ENCODE results near the gene SEC23IP.

Gene SEC23IP

GRCh38 chr10:119945805-119946204 lies 53.3 kb downstream of the SEC23IP start:
- DNase-seq = no peak

GRCh38 chr10:119947300-119947699 lies 54.8 kb downstream of the SEC23IP start:
- DNase-seq = no peak

- DNase-seq = no peak
Measured at GRCh38 chr10:119957451-119957850, 64.9 kb downstream of the SEC23IP start.

GRCh38 chr10:119962837-119963236 lies 70.3 kb downstream of the SEC23IP start:
- DNase-seq = no peak

GRCh38 chr10:119967066-119967465 lies 74.5 kb downstream of the SEC23IP start:
- DNase-seq = no peak

- no peak for DNase-seq
Measured at GRCh38 chr10:119969609-119970008, 77.1 kb downstream of the SEC23IP start.

- no peak for DNase-seq
Measured at GRCh38 chr10:119970107-119970506, 77.6 kb downstream of the SEC23IP start.

- no peak for DNase-seq
Measured at GRCh38 chr10:119970963-119971362, 78.4 kb downstream of the SEC23IP start.

GRCh38 chr10:119973281-119973680 lies 80.8 kb downstream of the SEC23IP start:
- no peak for DNase-seq

GRCh38 chr10:119976421-119976820 lies 83.9 kb downstream of the SEC23IP start:
- DNase-seq = no peak

GRCh38 chr10:119980956-119981750 lies 88.6 kb downstream of the SEC23IP start:
- DNase-seq = no peak

- DNase-seq = no peak
Measured at GRCh38 chr10:119981826-119982225, 89.3 kb downstream of the SEC23IP start.

GRCh38 chr10:119988333-119988732 lies 95.8 kb downstream of the SEC23IP start:
- no peak for DNase-seq

GRCh38 chr10:119989966-119990365 lies 97.4 kb downstream of the SEC23IP start:
- no peak for DNase-seq

GRCh38 chr10:119991066-119991465 lies 98.5 kb downstream of the SEC23IP start:
- DNase-seq = no peak

GRCh38 chr10:119991816-119992215 lies 99.3 kb downstream of the SEC23IP start:
- no peak for DNase-seq

All from NCI-H146 (cell line).